GM10266 (cell line): Measurements from ENCODE around the gene KIZ.
A peak's percentile ranks its signal among the peaks of the same experiment; 100 is the strongest.

Experiments
- DNase-seq: peaks from one replicate; pipeline ENCODE4 v3.0.0; 2012; ENCODE audit errors: extremely low spot score
- CTCF ChIP-seq: IDR thresholded peaks from 2 replicates; pipeline ENCODE4 v1.5.1; 2012; ENCODE audit warnings: mild to moderate bottlenecking, low read depth; ENCODE audit not compliant: control insufficient read depth, insufficient read depth; ENCODE audit errors: missing control alignments

The KIZ gene

DNA sequence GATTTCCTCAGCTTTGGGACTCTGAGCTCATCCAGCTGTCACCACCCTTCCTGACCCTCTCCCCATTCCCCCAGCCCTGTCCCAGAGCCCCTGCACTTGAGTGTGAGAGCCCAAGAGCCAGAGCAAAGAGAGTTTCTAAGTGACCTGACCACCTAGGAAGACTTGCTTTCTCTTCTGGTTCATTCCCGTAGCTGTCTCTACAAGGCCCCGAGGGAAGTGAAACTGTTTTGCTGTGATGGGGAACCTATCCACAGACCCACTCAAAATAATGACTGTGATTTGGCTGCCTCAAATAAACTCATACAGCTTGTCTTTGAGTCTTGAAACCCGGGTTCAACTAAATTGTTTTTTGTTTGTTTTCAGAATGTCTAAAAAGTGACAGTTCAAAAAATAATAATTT, 102.6 kb downstream of the KIZ start:
- DNase-seq: peak; percentile 25
- no peak for TF ChIP-seq CTCF

DNA sequence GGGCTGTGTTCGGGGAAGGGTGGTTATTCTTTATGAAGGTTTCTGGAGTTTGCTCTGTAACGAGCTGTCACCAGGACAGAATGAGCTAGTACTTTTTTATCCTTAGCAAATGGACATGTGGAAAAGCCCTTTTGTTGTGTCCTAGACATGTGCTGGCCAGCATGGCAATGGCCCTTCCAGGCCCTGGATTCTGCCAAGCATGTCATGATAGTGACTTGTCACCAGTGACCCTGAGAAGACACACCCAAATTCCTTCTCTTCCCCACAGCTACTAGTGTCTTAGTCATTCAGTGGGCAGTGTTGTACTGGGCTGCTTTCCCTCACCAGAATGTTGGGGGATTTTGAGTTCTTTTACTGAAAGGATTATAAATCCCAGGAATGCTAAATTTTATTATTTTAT, 103.3 kb downstream of the KIZ start:
- no peak for DNase-seq
- TF ChIP-seq CTCF: no peak

DNA sequence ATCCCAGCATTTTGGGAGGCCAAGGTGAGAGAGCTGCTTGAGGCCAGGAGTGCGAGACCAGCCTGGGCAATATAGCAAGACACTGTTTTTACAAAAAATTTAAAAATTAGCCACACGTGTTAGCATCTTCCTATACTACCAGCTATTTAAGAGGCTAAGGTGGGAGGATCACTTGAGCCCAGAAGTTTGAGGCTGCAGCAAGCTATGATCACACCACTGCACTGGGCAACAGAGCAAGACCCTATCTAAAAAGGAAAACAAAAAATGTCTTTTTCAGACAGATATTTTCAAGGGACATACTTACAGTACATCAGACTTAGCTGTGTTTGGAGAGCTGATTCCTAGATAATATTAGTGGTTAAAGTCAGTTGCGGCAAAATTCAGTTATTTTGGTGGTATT, 104.3 kb downstream of the KIZ start:
- no peak for DNase-seq
- no peak for TF ChIP-seq CTCF

- DNase-seq: no peak
- TF ChIP-seq CTCF: no peak
Measured at GRCh38 chr20:21230686-21231085, 104.8 kb downstream of the KIZ start.

- TF ChIP-seq CTCF: no peak
Measured at GRCh38 chr20:21232546-21233280, 106.8 kb downstream of the KIZ start.

GRCh38 chr20:21234324-21234723, 108.4 kb downstream of the KIZ start:
- no peak for TF ChIP-seq CTCF

More at GRCh38 chr20:21232546-21233280, 106.8 kb downstream of the KIZ start:
- no peak for DNase-seq

GRCh38 chr20:21234806-21235483, 109.1 kb downstream of the KIZ start:
- TF ChIP-seq CTCF: no peak
- DNase-seq: no peak

More at GRCh38 chr20:21234324-21234723, 108.4 kb downstream of the KIZ start:
- DNase-seq: no peak
